Adipocyte (in vitro differentiated cells): ENCODE data around the gene APOB.

Experiments used
- DNase-seq: peaks from one replicate; pipeline ENCODE4 v3.0.0-alpha.2; 2015; ENCODE audit warnings: low read depth
- H3K27me3 ChIP-seq: replicated peaks from 2 replicates; pipeline ENCODE4 v1.7.0; 2013; ENCODE audit warnings: mild to moderate bottlenecking, low read length, moderate library complexity; ENCODE audit not compliant: control insufficient read depth, insufficient read depth
- H3K36me3 ChIP-seq: 2 replicates; pipeline ENCODE4 v1.7.0; 2013; ENCODE audit warnings: low read length, mild to moderate bottlenecking, moderate library complexity; ENCODE audit not compliant: control insufficient read depth, insufficient read depth, severe bottlenecking
- H3K4me1 ChIP-seq: 2 replicates; pipeline ENCODE4 v1.7.0; 2013; ENCODE audit warnings: mild to moderate bottlenecking, low read length, moderate library complexity; ENCODE audit not compliant: control insufficient read depth, insufficient read depth
- H3K4me3 ChIP-seq: 2 replicates; pipeline ENCODE4 v1.7.0; 2013; ENCODE audit warnings: mild to moderate bottlenecking, low read length, moderate library complexity
- H3K9ac ChIP-seq: 2 replicates; pipeline ENCODE4 v1.7.0; 2013; ENCODE audit warnings: mild to moderate bottlenecking, low read length, moderate library complexity
- H3K9me3 ChIP-seq: 2 replicates; pipeline ENCODE4 v1.7.0; 2013; ENCODE audit warnings: mild to moderate bottlenecking, low read length, moderate library complexity; ENCODE audit not compliant: control insufficient read depth

Gene APOB

GRCh38 chr2:20994130-20994529 is 49.7 kb downstream of the APOB start:
- Histone ChIP-seq H3K4me3 (no peak overlapping the region), H3K9ac (no peak overlapping the region), H3K36me3 (no peaks in the 10 kb centered on the region), H3K9me3 (no peaks in the 10 kb centered on the region), H3K27me3 (peaks cover 6% of the 10 kb centered on the region), H3K4me1 (peaks cover 16% of the 10 kb centered on the region)
- DNase-seq, result peak; percentile 37

- H3K27me3 ChIP-seq, result peaks cover 15% of the 10 kb centered on the region
Measured at GRCh38 chr2:20992201-20992711, 51.6 kb downstream of the APOB start.

GRCh38 chr2:20990442-20991430 is 53.1 kb downstream of the APOB start:
- H3K4me1 ChIP-seq, result peaks cover 40% of the 10 kb centered on the region
- DNase-seq, result no peak
- peaks cover 9% of the 10 kb centered on the region for H3K27me3 ChIP-seq
- H3K9ac ChIP-seq, result no peak overlapping the region
- H3K9me3 ChIP-seq, result no peaks in the 10 kb centered on the region
- H3K4me3 ChIP-seq, result no peak overlapping the region
- H3K36me3 ChIP-seq, result no peaks in the 10 kb centered on the region

More at GRCh38 chr2:20992201-20992711, 51.6 kb downstream of the APOB start:
- no peaks in the 10 kb centered on the region for H3K36me3 ChIP-seq
- DNase-seq, result peak; percentile 89
- peaks cover 25% of the 10 kb centered on the region for H3K4me1 ChIP-seq
- H3K4me3 ChIP-seq, result no peak overlapping the region
- H3K9me3 ChIP-seq, result no peaks in the 10 kb centered on the region
- H3K9ac ChIP-seq, result peak overlapping the region; percentile 56

- Histone ChIP-seq H3K9ac (no peak overlapping the region), H3K4me1 (peaks cover 51% of the 10 kb centered on the region), H3K9me3 (no peaks in the 10 kb centered on the region), H3K4me3 (no peak overlapping the region), H3K27me3 (peaks cover 9% of the 10 kb centered on the region), H3K36me3 (no peaks in the 10 kb centered on the region)
- no peak for DNase-seq
Measured at GRCh38 chr2:20989404-20989803, 54.5 kb downstream of the APOB start.

GRCh38 chr2:20988905-20989304 is 55.0 kb downstream of the APOB start:
- Histone ChIP-seq H3K36me3 (no peaks in the 10 kb centered on the region), H3K27me3 (peaks cover 9% of the 10 kb centered on the region), H3K4me3 (no peak overlapping the region), H3K9me3 (no peaks in the 10 kb centered on the region), H3K4me1 (peaks cover 54% of the 10 kb centered on the region), H3K9ac (no peak overlapping the region)
- DNase-seq, result no peak

- H3K4me3 ChIP-seq, result peak overlapping the region; percentile 28
- H3K9me3 ChIP-seq, result no peaks in the 10 kb centered on the region
- peak overlapping the region; percentile 62 for H3K9ac ChIP-seq
- no peaks in the 10 kb centered on the region for H3K36me3 ChIP-seq
- H3K4me1 ChIP-seq, result peaks cover 46% of the 10 kb centered on the region
- H3K27me3 ChIP-seq, result peaks cover 19% of the 10 kb centered on the region
- peak; percentile 38 for DNase-seq
Measured at GRCh38 chr2:20986024-20986939, 57.6 kb downstream of the APOB start.

- Histone ChIP-seq H3K27me3 (peaks cover 19% of the 10 kb centered on the region), H3K4me1 (peaks cover 46% of the 10 kb centered on the region), H3K9ac (no peak overlapping the region), H3K36me3 (no peaks in the 10 kb centered on the region), H3K4me3 (no peak overlapping the region), H3K9me3 (no peaks in the 10 kb centered on the region)
- DNase-seq, result peak; percentile 36
Measured at GRCh38 chr2:20985062-20985461, 58.8 kb downstream of the APOB start.

- peaks cover 41% of the 10 kb centered on the region for H3K4me1 ChIP-seq
- DNase-seq, result no peak
- H3K9ac ChIP-seq, result no peak overlapping the region
- no peaks in the 10 kb centered on the region for H3K36me3 ChIP-seq
- no peaks in the 10 kb centered on the region for H3K9me3 ChIP-seq
- H3K27me3 ChIP-seq, result peaks cover 19% of the 10 kb centered on the region
- no peak overlapping the region for H3K4me3 ChIP-seq
Measured at GRCh38 chr2:20984408-20984807, 59.5 kb downstream of the APOB start.

GRCh38 chr2:20983844-20984243 is 60.0 kb downstream of the APOB start:
- no peak overlapping the region for H3K4me3 ChIP-seq
- no peak overlapping the region for H3K9ac ChIP-seq
- no peaks in the 10 kb centered on the region for H3K36me3 ChIP-seq
- H3K9me3 ChIP-seq, result no peaks in the 10 kb centered on the region
- peaks cover 36% of the 10 kb centered on the region for H3K4me1 ChIP-seq
- DNase-seq, result no peak
- peaks cover 18% of the 10 kb centered on the region for H3K27me3 ChIP-seq

GRCh38 chr2:20982861-20983260 is 61.0 kb downstream of the APOB start:
- H3K9ac ChIP-seq, result no peak overlapping the region
- no peaks in the 10 kb centered on the region for H3K36me3 ChIP-seq
- peaks cover 10% of the 10 kb centered on the region for H3K27me3 ChIP-seq
- H3K4me1 ChIP-seq, result peaks cover 32% of the 10 kb centered on the region
- no peaks in the 10 kb centered on the region for H3K9me3 ChIP-seq
- H3K4me3 ChIP-seq, result no peak overlapping the region
- no peak for DNase-seq
